Activated T-helper 2 cell treated with anti-CD3 and anti-CD28 coated beads, Interferon-gamma antibody, Interleukin-2, Interleukin-4, amounts not matched to agents 10 μg/mL and 5 μg/mL and 100 μg/mL, durations not matched to agents 14 hours and 24 hours and 36 hours (primary cell): ENCODE data around the gene CDC6. TPM values are rescaled to one million over a fixed set of nuclear protein-coding genes. Genes with fewer than 3 reads are reported as not detected.

ENCODE experiments used
- DNase-seq: peaks from one replicate; pipeline ENCODE4 v3.0.0; 2021; ENCODE audit warnings: low spot score
- H3K27ac Mint-ChIP-seq: one replicate; pipeline ENCODE4 v1.8.0; 2021; ENCODE audit warnings: mixed read lengths
- H3K27me3 Mint-ChIP-seq: one replicate; pipeline ENCODE4 v1.8.0; 2021; ENCODE audit warnings: low read depth, mixed read lengths
- H3K36me3 Mint-ChIP-seq: one replicate; pipeline ENCODE4 v1.8.0; 2021; ENCODE audit warnings: low read depth, mixed read lengths
- H3K4me1 Mint-ChIP-seq: one replicate; pipeline ENCODE4 v1.8.0; 2021; ENCODE audit warnings: low read depth, mixed read lengths
- H3K4me3 Mint-ChIP-seq: one replicate; pipeline ENCODE4 v1.8.0; 2021; ENCODE audit warnings: low read depth, mild to moderate bottlenecking, moderate library complexity, mixed read lengths
- H3K9me3 Mint-ChIP-seq: one replicate; pipeline ENCODE4 v1.8.0; 2021; ENCODE audit warnings: mixed read lengths
- intact Hi-C: fragments of 100-400 bp; cut with micrococcal nuclease; formaldehyde crosslinking; loops from one replicate; pipeline ENCODE4 v1.15.1; 2023
- total RNA-seq: library from RNA; stranded (reverse); gene quantifications from 2 replicates; pipeline ENCODE4 v1.2.3, GENCODE V29; 2022

Gene CDC6
- total RNA-seq, 1 donor from 2014 or later: 126 TPM

DNA sequence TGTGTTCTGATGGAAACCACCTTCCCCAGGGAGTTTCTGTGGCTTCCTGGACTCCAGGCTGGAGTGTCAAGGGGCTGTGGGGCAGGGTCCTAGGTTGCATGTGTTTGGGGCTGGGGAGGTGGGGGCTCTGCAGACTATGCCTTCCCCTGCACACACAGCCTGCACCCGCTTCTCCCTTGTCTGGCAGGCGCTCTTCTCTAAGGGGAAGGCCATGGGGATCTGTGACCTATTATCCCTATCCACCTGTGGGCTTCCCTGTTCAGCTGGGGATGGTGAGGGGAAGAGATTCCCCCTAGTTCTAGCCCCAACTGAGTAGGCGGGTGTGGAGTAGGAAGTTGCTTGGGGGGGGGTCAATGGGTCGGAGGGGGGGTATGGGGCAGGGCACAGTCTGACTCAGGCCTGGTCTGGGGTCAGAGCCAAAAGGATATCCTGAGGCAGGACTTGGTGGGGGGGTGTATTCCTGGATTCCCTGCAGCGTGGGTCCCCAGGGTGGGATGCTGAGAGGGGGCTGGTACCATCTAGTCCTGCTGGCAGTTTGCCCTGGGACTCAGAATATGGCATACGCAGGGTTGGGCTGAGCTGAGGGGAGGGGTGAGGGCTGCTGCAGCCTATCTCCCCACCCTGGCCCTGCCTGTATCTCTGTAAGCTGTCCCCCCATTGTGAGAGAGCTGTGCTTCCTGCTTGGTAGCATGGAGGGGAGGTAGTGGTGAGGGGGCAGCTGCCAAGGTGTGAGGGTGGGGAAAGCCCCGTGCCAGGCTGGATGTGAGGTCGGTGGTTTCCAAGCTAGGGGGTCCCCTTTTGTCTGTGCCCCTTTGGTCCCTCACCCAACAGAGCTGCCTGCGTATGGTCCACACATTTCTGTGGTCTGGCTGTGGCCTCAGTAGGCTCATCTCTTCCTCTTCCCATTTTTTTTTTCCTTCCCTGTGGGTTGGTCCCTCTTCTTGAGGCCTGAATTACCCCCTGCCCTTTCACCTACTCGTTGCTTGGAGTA is 36.0 kb downstream of the CDC6 start:
- Mint-ChIP-seq H3K9me3 (no peaks in the 10 kb centered on the region), H3K4me3 (peak overlapping the region; percentile 92), H3K27me3 (no peaks in the 10 kb centered on the region), H3K36me3 (peaks cover 4% of the 10 kb centered on the region), H3K27ac (peak overlapping the region; percentile 99), H3K4me1 (peaks cover 74% of the 10 kb centered on the region)
- intact Hi-C loops: loop anchor here (2.0 to 5.0 kb wide), 2 partner anchors 17 to 219 kb away; no protein-coding TSS in a partner anchor
- DNase-seq: no peak

DNA sequence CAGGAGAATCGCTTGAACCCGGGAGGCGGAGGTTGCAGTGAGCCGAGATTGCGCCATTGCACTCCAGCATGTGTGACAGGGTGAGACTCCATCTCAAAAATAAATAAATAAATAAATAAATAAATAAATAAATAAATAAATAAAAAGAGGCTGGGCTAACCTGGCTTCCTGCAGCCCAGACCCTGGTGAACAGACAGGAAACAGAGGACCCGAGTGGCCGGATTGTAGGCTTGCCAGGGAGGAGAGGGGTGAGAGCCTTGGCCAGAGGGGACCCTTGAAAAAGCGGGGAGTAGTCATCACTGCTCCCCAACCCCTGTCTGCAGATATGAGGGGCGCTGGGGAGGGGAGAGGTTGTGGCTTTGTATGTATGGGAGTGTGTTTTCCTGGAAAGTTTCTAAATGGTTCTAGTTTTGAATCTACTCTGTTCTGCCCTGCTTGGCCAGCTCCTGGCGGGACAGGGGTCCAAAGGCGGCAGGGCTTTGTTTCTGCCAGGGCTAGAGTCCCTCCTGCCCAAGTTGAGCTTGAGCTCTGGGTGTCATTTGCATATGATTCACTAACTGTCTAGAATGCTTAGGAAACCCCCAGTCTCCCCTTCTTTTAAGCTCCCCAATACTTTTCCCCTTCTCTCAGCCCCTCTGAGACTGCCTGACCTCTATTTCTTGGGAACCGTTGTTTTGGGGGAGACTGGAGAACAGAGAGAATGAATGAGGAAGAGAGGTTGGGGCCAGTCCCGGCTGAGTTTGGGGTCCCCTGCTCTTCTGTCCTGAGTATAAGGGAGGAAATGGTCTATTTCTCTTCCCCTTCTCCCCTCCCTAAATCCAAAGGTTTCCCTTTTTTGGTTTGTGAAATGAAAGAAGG is 37.7 kb downstream of the CDC6 start:
- peak overlapping the region; percentile 77 for H3K4me3 Mint-ChIP-seq
- H3K27me3 Mint-ChIP-seq: no peaks in the 10 kb centered on the region
- no peak for DNase-seq
- H3K36me3 Mint-ChIP-seq: peaks cover 11% of the 10 kb centered on the region
- H3K4me1 Mint-ChIP-seq: peaks cover 79% of the 10 kb centered on the region
- peak overlapping the region; percentile 99 for H3K27ac Mint-ChIP-seq
- no peaks in the 10 kb centered on the region for H3K9me3 Mint-ChIP-seq
- intact Hi-C loops: no loop called here

DNA sequence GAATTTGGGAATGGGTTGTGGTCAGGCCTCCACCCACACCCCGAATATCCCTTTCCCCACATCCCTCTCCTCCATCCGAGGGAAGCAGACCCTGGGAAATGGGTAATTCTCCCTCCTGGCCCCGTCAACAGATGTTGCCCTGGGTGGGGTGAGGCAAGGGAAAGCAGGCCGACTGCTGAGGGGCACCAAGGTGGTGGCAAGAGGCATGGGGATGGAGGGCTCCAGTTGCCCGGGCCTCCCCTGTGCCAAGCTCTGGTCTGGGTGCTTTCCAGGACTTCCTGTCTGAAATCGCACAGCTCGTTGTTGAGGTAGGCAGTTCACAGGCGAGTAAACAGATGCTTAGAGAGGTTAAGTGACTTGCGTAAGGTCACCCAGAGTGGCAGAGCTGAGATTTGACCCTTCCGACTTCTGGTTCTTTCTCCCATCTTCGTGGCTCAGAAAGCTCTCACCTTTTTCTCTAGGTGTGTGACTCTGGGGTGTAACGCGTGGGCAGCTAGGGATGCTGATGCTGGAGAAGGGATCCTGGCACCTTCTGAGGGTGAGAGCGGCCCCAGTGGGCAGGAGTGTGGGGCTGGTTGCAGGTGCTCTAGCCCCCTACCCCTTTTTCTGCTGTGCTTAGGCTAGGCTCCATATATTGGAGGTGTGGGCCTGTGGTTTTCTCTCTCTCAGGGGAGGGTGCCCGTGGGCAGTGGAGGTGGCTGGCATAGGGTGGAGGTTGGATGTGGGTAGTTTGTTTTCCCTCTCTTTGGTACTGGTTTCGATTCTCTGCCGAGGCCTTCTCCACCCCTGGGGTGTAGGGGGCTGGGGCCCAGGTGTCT is 38.5 kb downstream of the CDC6 start:
- H3K4me1 Mint-ChIP-seq: peaks cover 81% of the 10 kb centered on the region
- peak overlapping the region; percentile 99 for H3K27ac Mint-ChIP-seq
- H3K27me3 Mint-ChIP-seq: no peaks in the 10 kb centered on the region
- peaks cover 16% of the 10 kb centered on the region for H3K36me3 Mint-ChIP-seq
- no peak for DNase-seq
- intact Hi-C loops: no loop called here
- peak overlapping the region; percentile 77 for H3K4me3 Mint-ChIP-seq
- H3K9me3 Mint-ChIP-seq: no peaks in the 10 kb centered on the region

DNA sequence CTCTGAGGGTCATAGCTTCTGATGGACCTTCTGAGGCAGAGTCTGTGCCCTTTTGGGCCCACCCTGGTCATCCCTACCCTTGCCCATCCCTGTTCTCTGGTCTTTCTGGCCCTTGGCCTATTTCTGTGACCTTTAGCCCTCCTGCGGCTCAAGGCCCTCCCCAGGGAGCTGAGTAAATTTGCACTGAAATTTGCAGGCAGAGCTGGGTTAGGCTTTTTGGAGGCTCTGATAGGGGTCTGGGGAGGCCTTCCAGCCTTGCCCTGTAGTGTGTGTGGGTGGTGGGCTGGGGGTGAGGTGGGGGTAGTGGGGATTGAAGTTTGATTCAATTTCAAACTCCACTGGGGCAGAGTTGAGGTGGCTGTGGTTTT is 39.1 kb downstream of the CDC6 start:
- Mint-ChIP-seq H3K9me3 (no peaks in the 10 kb centered on the region), H3K27me3 (no peaks in the 10 kb centered on the region), H3K27ac (peak overlapping the region; percentile 99), H3K4me1 (peaks cover 81% of the 10 kb centered on the region), H3K36me3 (peaks cover 22% of the 10 kb centered on the region), H3K4me3 (peak overlapping the region; percentile 77)
- no peak for DNase-seq
- intact Hi-C loops: no loop called here

DNA sequence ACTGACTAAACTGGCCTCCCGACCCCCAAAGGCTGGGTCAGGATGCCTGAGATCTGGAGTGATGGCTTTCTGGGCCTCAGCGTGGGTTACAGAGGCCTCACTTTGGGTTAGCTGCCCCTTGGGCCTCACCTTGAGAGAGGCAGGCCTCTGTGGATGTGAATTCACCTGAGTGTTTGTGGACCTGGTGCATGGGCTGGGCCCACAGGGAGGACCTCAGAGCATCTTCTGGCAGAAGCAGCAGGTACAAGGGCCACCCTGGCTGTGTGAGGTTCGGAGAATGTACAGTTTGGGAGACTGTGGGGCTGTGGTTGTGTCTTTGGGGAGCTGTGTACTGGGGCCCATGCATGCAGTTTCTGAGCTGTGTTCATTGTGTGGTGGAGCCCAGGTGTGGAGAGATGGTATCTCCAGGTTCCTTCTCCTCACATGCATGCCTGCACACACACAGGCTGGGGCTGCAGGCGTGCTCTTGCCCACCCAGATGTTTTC is 39.6 kb downstream of the CDC6 start:
- H3K36me3 Mint-ChIP-seq: peaks cover 24% of the 10 kb centered on the region
- H3K9me3 Mint-ChIP-seq: no peaks in the 10 kb centered on the region
- intact Hi-C loops: no loop called here
- peak overlapping the region; percentile 46 for H3K4me3 Mint-ChIP-seq
- H3K27ac Mint-ChIP-seq: peak overlapping the region; percentile 99
- H3K27me3 Mint-ChIP-seq: no peaks in the 10 kb centered on the region
- no peak for DNase-seq
- peaks cover 81% of the 10 kb centered on the region for H3K4me1 Mint-ChIP-seq

DNA sequence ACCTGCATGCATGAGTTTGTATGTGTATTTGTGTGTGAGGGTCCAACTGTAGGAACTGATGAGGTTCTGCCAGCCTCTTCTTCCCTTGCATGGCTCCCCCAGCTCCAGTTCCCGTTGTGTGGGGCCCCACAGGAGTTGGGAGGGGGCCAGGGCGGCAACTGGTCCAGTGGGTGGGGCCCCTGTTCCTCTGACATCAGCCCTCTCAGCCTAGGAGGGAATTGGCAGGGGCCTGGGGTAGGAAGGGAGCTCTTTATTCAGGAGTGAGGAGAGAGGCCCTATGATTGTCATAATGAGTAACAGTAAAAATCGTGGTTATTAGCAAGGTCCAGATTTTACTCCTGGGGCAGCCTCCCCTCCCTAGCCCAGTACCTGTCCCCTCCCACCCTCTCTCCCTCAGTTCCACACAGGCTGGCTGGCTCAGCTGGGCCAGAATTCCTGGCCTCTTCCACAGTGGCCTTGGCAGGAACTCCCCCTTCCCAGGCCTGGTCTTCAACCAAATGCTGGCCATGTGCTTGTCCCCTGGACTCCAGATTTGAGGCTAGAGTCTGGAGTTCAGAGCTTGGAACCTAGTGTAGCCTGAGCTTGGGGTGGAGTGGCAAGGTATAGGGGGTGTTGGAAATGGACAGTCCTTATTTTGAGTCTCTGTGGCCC is 40.2 kb downstream of the CDC6 start:
- peaks cover 83% of the 10 kb centered on the region for H3K4me1 Mint-ChIP-seq
- H3K27ac Mint-ChIP-seq: peak overlapping the region; percentile 99
- peak overlapping the region; percentile 46 for H3K4me3 Mint-ChIP-seq
- peaks cover 28% of the 10 kb centered on the region for H3K36me3 Mint-ChIP-seq
- DNase-seq: no peak
- H3K27me3 Mint-ChIP-seq: no peaks in the 10 kb centered on the region
- intact Hi-C loops: no loop called here
- H3K9me3 Mint-ChIP-seq: no peaks in the 10 kb centered on the region

DNA sequence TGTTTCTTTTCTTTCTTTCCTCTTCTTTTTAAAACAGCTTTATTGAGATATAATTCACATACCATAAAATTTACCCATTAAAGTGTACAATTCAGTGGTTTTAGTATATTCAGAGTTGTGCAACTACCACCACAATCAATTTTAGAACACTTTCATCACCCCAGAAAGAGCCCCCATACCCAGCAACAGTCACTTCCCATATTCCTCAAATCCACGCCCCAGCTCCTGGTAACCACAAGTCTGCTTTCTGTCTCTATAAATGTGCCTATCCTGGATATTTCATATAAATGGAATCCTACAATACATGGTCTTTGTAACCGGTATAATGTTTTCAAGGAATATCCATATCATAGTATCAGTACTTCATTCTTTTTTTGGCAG is 40.7 kb downstream of the CDC6 start:
- intact Hi-C loops: no loop called here
- H3K27ac Mint-ChIP-seq: peak overlapping the region; percentile 26
- peaks cover 78% of the 10 kb centered on the region for H3K4me1 Mint-ChIP-seq
- H3K4me3 Mint-ChIP-seq: no peak overlapping the region
- no peaks in the 10 kb centered on the region for H3K9me3 Mint-ChIP-seq
- H3K36me3 Mint-ChIP-seq: peaks cover 34% of the 10 kb centered on the region
- H3K27me3 Mint-ChIP-seq: no peaks in the 10 kb centered on the region
- DNase-seq: no peak

DNA sequence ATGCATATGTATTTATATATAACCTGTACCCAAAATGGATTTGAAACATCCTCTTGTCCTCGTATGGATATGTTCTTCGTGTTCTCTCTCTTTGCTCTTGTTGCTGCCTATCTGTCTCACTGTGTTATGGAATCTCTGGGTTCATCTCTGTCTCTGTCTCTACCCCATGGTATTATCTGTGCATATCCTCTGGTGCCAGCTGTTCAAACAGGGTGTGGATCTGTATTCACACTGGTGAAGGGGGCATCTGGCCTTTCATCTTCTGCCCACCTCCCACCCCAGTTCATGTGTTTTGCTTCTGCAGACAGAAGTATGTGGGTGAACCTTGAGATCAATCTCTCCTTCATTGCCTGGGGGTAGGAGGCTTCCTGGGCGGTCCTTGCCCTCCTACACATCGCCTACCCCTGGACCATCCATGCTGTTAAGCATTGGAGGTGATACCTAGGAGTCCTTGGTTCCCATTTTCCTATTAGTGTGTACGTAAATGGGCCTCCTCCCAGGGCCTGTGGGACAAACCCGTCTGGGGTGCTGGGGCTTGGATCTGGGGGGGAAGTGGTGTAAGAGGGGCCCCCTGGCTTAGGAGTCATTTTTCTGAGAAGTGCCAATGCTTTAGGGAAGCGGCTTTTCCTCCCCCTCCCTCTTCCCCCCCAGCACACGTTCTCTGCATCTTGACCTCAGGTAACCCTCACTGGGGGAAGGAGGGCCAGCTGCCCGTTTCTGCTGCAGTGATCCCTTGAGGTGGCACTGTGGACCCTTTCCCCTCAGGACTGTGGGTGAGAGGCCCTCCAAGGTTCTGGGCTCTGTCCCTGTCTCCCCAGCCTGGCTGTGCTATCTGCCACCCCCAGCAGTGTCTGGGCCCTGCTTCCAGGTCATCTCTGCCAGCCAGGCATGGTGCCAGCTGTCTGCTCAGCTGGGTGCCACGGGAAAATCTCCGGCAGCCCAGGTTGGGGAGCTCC is 42.4 kb downstream of the CDC6 start:
- Mint-ChIP-seq H3K9me3 (no peaks in the 10 kb centered on the region), H3K27me3 (no peaks in the 10 kb centered on the region), H3K4me3 (peak overlapping the region; percentile 61), H3K4me1 (peaks cover 82% of the 10 kb centered on the region), H3K36me3 (peaks cover 47% of the 10 kb centered on the region), H3K27ac (peak overlapping the region; percentile 74)
- intact Hi-C loops: no loop called here
- DNase-seq: no peak

DNA sequence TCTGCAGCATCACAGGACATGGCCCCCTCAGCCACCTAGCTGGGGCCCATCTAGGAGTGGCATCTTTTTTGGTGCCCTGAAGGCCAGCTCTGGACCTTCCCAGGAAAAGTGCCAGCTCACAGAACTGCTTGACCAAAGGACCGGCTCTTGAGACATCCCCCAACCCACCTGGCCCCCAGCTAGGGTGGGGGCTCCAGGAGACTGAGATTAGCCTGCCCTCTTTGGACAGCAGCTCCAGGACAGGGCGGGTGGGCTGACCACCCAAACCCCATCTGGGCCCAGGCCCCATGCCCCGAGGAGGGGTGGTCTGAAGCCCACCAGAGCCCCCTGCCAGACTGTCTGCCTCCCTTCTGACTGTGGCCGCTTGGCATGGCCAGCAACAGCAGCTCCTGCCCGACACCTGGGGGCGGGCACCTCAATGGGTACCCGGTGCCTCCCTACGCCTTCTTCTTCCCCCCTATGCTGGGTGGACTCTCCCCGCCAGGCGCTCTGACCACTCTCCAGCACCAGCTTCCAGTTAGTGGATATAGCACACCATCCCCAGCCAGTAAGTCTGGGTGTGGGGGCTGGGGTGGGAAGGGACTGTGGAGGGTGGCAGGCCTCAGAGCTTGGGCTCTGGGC is 43.3 kb downstream of the CDC6 start:
- Mint-ChIP-seq H3K4me3 (peak overlapping the region; percentile 50), H3K27ac (peak overlapping the region; percentile 74), H3K27me3 (no peaks in the 10 kb centered on the region), H3K4me1 (peaks cover 76% of the 10 kb centered on the region), H3K9me3 (no peaks in the 10 kb centered on the region), H3K36me3 (peaks cover 49% of the 10 kb centered on the region)
- intact Hi-C loops: no loop called here
- no peak for DNase-seq

DNA sequence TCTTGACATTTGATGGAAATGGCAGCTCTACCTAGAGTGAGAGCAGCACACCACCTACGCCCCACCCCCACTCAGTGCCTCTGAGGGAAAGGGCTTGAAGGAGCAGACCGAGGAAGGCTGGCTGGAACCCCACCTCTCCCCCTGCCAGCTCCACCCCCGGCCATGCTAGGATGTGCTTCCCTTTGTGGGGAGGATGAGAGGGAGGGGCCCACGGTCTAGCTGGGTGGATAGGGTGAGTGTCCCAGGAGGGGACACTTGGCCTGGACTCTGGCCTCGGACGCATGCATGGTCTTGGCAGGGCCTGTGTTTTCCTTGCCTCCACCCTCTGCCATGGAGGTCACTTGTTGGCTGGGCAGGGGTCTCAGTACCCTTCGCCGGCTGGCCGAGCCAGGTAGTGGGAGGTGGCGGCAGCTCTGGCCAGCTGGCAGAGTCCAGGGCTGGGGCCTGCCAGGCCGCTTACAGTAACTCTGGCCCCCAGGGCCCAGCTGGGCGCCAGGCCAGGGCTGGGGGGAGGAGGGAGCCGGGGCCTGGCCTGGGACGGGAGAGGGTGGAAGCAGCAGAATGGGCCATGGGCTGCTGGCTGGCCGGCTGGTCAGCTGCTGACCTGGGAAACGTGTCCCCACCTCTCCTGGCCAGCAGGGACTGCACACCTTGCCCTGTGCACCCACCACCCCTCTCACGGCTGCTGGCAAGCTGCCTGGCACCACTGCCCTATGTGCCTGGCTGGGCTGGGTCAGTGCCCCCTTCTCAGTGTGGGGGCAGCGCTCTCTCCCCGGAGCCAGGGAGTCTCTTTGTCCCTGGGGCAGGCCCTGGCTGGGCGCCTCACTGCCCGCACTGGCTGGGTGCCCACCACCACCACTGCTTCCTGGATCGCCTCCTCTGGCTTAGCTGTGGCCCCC is 44.3 kb downstream of the CDC6 start:
- DNase-seq: no peak
- intact Hi-C loops: no loop called here
- H3K27me3 Mint-ChIP-seq: no peaks in the 10 kb centered on the region
- peaks cover 49% of the 10 kb centered on the region for H3K36me3 Mint-ChIP-seq
- H3K27ac Mint-ChIP-seq: peak overlapping the region; percentile 79
- peak overlapping the region; percentile 50 for H3K4me3 Mint-ChIP-seq
- peaks cover 68% of the 10 kb centered on the region for H3K4me1 Mint-ChIP-seq
- H3K9me3 Mint-ChIP-seq: no peaks in the 10 kb centered on the region
